HG03378 (cell line): ENCODE results near the gene BAG3.
"Not testable (repeated sequence)": the region's sequence is repeated elsewhere in the genome, so short reads cannot be mapped to it uniquely, and the experiment has no call there.

Experiments
- ATAC-seq: cut with Tn5 transposase; IDR thresholded peaks from one replicate; pipeline ENCODE4 v1.9.1; 2021; ENCODE audit warnings: mild to moderate bottlenecking, moderate library complexity; ENCODE audit not compliant: unreplicated experiment

Gene BAG3

DNA sequence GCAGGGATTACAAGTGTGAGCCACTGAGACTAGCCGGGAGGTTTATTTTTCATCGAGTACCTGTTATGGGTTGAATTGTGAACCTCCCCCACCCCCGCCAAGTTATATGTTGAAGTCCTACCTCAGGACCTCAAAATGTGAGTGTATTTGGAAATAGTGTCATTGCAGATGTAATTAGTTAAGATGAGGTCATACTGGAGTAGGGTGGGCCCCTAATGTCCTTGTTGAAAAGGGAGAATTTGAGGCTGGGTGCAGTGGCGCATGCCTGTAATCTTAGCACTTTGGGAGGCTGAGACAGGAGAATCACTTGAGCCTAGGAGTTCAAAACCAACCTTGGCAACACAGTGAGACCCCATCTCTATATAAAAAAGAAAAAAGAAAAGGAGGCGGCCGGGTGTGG lies 10.8 kb upstream of the BAG3 start:
- ATAC-seq: no peak

DNA sequence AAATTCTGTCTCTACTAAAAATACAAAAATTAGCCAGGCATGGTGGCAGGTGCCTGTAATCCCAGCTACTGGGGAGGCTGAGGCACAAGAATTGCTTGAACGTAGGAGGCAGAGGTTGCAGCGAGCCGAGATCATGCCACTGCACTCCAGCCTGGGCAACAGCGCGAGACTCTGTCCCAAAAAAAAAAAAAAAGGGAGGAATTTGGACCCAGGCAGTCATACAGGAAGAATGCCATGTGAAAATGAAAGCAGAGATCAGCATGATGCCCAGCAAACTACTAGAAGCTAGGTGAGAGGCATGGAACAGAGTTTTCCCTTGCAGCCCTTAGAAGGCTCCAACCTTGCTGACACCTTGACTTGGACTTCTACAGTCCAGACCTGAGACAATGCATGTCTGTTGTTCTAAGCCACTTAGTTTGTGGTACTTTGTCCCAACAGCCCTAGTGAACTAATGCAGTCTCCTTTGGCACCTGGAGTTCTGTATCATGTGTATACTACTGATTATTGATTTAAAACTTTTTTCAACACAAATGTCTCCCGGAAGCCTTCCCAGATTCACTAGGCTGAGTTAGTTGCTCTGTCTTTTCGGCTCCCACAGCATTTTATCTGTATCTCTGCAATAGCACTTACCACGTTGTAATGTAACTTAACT lies 10.2 kb upstream of the BAG3 start:
- ATAC-seq: no peak

DNA sequence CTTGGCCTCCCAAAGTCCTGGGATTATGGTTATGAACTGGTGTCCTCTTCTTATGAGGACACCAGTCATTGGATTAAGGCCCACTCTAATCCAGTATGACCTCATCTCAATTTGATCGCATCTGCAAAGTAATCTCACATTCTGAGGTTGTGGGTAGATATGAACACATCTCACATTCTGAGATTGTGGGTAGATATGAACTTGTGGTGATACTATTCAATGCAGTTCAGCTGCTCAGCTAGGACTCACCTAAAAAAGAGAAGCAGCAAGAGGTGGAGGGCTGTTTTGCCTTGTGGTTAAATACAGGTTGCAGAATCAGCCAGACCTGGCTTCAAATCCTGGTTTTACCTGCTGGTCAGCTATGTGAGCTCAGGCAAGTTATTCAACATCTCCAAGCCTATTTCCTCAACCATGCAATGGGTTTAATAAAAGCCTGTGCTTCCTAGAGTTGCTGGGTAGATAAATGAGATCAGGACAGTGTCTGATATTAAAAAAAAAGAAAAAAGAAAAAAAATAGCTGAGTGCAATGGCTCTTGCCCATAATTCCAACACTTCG lies 8.5 kb upstream of the BAG3 start:
- no peak for ATAC-seq

DNA sequence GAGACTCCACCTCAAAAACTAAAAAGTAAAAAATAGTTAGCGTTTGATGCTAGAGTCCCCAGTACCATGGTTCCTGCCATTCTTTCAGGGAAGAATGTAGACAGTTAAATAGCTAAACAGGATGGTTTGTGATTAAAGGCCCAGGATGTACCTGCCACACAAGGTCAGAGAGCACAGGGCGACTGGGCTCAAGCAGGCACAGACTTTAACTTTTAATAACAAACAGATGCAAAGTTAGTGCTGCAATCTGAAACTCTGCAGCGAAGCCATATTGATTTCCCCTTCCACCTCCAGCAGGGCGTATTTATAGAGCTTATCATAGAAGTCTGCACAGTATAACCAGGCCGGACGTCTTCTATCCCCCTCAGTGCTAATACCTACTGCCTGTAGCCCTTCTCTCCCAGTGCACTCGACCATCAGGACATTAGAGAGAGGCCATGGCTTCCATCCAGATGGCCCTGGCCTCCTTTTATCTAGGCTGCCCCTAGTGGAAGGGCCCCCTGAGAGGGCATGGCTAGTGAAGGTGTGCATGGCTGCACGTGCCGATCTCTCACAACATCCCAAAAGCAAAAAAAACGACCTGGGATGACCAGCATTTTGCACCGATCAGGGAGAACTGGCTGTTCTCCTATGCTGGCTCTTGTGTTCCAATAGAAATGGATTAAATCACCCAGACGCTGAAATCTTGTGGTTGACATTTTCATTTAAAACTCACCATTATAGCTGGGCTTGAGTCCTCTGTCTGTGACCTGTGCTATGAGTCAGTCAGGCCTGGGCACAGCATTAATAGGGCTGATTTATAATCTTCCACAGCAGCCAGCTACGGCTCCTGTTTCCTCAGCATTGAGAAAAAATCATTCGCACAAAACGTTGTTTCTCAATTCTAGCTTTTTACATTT lies 7.6 kb upstream of the BAG3 start:
- ATAC-seq: no peak

DNA sequence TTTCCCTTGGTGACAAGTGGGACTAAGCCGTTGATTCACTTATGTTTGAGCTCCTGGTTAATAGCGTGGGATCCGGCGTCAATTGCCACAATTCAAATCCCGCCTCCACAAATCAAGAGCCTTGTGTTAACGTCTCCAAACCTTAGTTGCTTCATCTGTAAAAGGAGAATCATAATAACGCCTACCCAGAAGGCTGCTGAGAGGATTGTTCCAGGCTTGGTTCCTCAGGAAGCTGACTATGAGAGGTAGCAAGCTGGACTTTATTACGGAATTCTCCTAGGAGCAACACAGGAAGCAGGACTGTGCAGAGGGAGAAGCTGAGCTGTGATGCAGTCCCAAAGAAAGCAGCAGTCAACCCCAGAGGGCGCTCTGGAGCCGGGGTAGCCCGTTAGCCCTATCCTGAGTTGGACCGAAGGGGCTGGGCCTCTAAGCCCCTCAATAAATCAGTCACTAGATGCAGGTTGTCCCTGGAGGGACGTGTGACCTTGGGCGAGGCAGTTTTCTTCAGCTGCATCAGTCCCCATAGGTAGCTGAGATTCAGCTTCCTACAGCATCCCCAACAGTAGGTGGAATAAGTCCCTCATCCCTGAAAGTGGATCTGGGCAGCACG lies 6.9 kb upstream of the BAG3 start:
- no peak for ATAC-seq

DNA sequence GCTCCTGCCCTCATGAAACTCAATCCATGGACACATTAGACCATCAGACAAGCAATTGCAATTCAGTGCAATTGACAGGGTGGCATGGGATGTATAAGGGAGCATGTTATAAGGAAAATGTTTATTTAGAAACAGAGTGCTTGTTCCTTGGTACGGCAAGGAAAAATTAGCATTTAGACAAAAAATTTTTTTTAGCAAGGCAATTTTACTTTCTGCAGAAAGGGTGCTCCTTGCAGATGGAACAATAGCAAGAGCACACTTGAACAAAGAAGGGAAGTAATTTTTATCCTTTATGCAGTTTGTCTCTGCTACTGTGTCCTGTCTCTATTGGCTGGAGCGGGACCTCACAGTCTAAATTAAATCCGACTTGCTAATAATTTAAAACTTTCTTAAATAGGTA lies 6.2 kb upstream of the BAG3 start:
- no peak for ATAC-seq

DNA sequence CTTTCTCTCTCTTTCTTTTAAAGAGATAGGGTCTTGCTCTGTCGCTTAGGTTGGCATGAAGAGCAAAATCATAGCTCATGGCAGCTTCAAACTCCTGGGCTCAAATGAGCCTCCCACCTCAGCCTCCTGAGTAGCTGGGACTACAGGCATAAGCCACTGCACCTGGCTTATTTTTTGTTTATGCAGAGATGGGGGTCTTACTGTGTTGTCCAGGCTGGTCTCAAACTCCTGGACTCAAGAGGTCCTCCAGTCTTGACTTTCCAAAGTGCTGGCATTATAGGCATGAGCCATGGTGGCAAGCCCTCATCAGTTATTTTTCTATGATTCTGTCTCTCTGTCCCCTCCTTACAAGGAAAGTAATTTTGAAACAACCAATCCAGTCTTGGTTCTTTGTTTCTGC lies 1.1 kb upstream of the BAG3 start:
- ATAC-seq: no peak

- ATAC-seq: no peak
Measured at GRCh38 chr10:119651514-119652360, 557 bp downstream of the BAG3 start.

GRCh38 chr10:119652361-119652730 lies 1.2 kb downstream of the BAG3 start:
- peak; percentile 42 for ATAC-seq

- no peak for ATAC-seq
Measured at GRCh38 chr10:119653209-119653608, 2.0 kb downstream of the BAG3 start.

DNA sequence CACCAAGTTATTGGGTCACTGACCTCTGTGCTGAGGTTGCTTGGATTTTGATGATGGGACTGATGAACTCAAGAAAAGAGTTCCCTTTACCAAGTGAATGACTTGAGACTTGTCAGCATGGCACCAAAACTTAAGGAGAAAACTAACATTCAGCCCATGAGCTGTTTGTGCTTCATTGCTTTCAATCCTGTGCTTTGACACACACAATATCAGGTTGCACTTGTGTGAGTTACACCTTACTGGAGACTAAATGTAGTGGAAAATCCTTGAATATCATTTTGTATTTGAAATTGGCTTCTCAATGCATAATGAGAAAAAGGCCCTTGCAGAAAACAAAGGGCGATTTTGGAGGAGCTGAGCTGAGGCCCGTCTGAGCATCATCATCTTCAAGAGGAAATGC lies 2.7 kb downstream of the BAG3 start:
- no peak for ATAC-seq

- no peak for ATAC-seq
Measured at GRCh38 chr10:119654540-119654939, 3.4 kb downstream of the BAG3 start.

DNA sequence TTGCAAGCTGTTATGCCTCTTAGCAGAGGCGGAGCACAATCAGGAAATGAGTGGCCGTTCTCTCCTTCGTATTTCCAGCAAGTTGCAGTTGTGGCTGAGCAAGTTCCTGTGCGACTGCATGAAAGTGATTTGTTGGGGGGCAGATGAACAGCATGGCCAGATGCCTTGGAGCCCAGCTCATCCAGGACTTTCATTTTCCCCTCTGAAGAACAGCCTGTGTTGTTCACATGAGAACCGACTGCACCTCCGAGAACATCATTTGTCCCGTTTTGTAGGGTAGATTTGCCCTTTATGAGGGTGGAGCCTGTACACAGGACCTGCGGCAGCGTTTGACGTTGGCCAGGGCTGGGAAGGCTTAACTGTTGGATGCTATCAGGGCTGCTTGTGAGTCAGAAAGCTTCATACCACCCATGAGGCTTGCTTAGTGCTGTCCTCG lies 4.4 kb downstream of the BAG3 start:
- ATAC-seq: no peak

- no peak for ATAC-seq
Measured at GRCh38 chr10:119656760-119657159, 5.6 kb downstream of the BAG3 start.

- no peak for ATAC-seq
Measured at GRCh38 chr10:119657725-119658124, 6.5 kb downstream of the BAG3 start.

DNA sequence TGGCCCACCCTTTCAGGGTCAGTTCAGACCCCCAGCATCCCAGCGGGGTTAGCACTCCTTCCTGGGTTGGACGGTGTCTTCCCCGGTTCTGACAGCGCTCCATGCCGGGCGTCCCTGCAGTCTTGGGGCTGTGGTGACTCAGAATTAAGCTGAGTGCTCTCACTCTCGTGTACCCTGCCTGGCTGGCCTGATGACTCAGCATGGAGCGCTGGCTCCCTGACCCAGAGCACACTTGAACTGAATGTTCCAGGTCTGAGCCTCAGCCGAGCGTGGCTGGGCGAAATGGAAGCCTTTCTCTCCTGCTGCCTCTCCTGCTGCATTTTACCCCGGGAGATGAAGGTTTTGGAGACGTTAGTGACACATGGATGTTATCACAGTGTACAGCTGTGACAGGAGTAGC lies 7.1 kb downstream of the BAG3 start:
- ATAC-seq: no peak

DNA sequence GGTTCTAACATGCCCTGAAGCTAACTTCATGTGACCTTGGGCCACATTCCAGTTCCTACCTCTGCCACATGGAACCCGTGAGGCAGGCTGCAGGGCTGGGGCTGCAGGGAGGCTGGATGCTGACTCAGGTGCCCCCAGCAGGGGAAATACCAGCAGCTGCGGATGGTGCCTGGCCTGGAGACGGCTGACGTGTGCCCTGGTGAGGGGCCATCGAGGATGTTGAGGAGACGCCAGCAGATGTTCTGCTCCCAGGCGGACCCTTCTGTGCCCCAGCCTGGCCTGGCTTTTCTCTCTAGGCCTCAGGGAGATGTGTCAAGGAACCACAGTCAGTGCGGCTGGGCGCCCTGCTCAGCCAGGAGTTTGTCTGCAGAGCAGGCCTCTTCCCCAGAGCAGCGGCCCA lies 8.8 kb downstream of the BAG3 start:
- ATAC-seq: no peak

DNA sequence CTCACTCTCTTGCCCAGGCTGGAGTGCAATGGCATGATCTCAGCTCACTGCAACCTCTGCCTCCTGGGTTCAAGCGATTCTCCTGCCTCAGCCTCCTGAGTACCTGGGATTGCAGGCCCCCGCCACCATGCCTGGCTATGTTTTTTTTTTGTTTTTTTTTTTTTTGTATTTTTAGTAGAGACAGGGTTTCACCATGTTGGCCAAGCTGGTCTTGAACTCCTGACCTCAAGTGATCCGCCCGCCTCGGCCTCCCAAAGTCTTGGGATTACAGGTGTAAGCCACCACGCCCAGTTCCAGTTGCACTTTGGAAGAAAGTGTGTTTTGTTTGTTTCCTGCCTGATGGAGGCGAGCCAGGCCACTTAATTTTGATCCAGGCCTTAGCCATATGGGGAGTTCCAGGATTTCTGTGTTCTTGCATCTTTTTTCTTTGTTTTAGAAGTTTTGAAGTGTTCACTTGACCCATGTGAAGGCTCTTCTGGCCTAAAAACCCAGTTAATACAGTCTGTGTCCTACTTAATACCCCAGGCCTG lies 11.0 kb downstream of the BAG3 start:
- not testable (repeated sequence) for ATAC-seq

DNA sequence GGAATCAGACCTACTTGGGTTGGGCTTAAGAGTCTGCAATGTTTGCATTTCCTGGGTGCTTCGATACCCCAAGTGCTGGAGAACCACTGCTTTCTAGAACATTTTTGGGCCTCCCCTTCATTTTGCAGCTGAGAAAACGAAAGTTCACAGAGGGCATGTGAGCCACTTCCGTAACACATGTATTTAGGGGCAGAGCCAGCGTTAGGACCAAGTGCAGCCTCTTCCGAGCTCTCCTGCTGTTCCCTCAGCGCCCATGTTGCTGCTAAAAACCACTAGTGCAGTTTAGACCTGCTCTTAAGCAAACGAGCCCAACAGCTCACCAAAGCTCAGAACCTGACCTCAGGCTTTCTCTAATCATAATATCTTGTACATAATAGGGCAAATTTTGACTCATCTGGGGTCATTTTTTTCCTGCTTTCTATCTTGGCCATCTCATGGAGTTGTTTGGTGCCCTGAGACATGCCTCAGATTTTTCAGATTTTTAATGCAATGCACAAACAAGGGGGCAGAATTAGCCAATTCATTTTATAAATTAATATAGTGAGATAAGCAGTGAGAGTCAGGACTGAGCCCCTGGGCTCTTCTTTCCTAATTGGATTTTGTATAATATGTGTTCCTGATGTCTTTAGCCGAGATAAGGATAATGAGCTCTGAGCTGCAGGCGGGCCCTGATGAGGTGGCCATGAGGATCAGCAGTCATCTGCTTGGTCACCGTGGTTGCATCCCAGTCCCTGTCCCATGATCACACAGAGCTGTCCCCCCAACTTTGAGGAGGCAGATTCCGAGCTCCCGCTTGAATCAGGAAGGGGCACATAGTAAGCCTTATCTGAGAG lies 12.9 kb downstream of the BAG3 start:
- no peak for ATAC-seq
